Right renal pelvis (tissue), 4 donors: Measurements from ENCODE around the gene DNAL4. TPM values are rescaled to one million over a fixed set of nuclear protein-coding genes. Genes with fewer than 3 reads are reported as not detected.

ENCODE experiments used
- DNase-seq, 4 donors: peaks; one replicate each; pipeline ENCODE4 v3.0.0-alpha.2; 2013; ENCODE audit warnings: low read depth in 4 of 4, low spot score in 3 of 4, missing footprints in 1 of 4
- polyA plus RNA-seq, 4 donors: library from polyadenylated mRNA; unstranded; fragments of 120-200 nt; gene quantifications; one replicate each; pipeline ENCODE4 v1.2.1, GENCODE V29; 2013; ENCODE audit not compliant: insufficient read length in 4 of 4

DNAL4 gene
- polyA plus RNA-seq, 4 donors, result 36.4 to 42.1 (median 36.7) TPM

GRCh38 chr22:38760477-38761201 is 33.3 kb downstream of the DNAL4 start:
- DNase-seq, result no peak

GRCh38 chr22:38759005-38759404 is 34.9 kb downstream of the DNAL4 start:
- no peak for DNase-seq

GRCh38 chr22:38758276-38758945 is 35.5 kb downstream of the DNAL4 start:
- no peak for DNase-seq

GRCh38 chr22:38757464-38757757 is 36.5 kb downstream of the DNAL4 start:
- DNase-seq, result no peak

GRCh38 chr22:38756711-38757463 is 37.1 kb downstream of the DNAL4 start:
- no peak for DNase-seq

GRCh38 chr22:38755911-38756532 is 37.9 kb downstream of the DNAL4 start, which contains the start of gene SUN2:
Gene SUN2 (minus strand): TSS chr22:38755998. CDS start chr22:38752628, 3,370 bp downstream.
- DNase-seq, result peak; percentile 67 to 83 (median 77)

- DNase-seq, result no peak
These were observed 38.6 kb downstream of the DNAL4 start for GRCh38 chr22:38755155-38755910.

GRCh38 chr22:38754751-38755154 is 39.2 kb downstream of the DNAL4 start:
- no peak for DNase-seq

- DNase-seq, result no peak
These were observed 39.8 kb downstream of the DNAL4 start for GRCh38 chr22:38753948-38754750.

GRCh38 chr22:38751422-38752346 is 42.3 kb downstream of the DNAL4 start:
- DNase-seq, result no peak

GRCh38 chr22:38751066-38751421 is 42.9 kb downstream of the DNAL4 start:
- no peak for DNase-seq

GRCh38 chr22:38750638-38751037 is 43.3 kb downstream of the DNAL4 start:
- no peak for DNase-seq

GRCh38 chr22:38750104-38750503 is 43.8 kb downstream of the DNAL4 start:
- DNase-seq, result no peak

GRCh38 chr22:38748487-38749136 is 45.3 kb downstream of the DNAL4 start:
- DNase-seq, result no peak

- no peak for DNase-seq
These were observed 48.1 kb downstream of the DNAL4 start for GRCh38 chr22:38745676-38746460.

- DNase-seq, result no peak
These were observed 49.0 kb downstream of the DNAL4 start for GRCh38 chr22:38744981-38745380.

- DNase-seq, result no peak
These were observed 51.6 kb downstream of the DNAL4 start for GRCh38 chr22:38742176-38742942.
